ENCODE measurements around the gene MYL6. TPM values are rescaled to one million over a fixed set of nuclear protein-coding genes. Genes with fewer than 3 reads are reported as not detected.
A peak's percentile ranks its signal among the peaks of the same experiment; 100 is the strongest.

MYL6 gene
- total and polyA plus RNA-seq, 10 of the 15 experiments (the other 5 are each of a cell fraction or from before 2014, with no cell fraction given): 1,000 to 4,116 (median 1,828) TPM

GRCh38 chr12:56152132-56152755 lies 5.9 kb upstream of the MYL6 start, which contains the start of gene MYL6B (continued):
- TF ChIP-seq TCF7 (IDR thresholded peaks at IDR 0.05; ENCODE audit: borderline replicate concordance): no peak
- peak; percentile 42 for TF ChIP-seq NKRF (conservative IDR thresholded peaks at IDR 0.05)
- TF ChIP-seq STAT1 (conservative IDR thresholded peaks at IDR 0.05): no peak
- TF ChIP-seq BMI1 (IDR thresholded peaks at IDR 0.05; ENCODE audit: borderline replicate concordance): no peak
- peak; percentile 77 for TF ChIP-seq SIN3A (IDR thresholded peaks at IDR 0.05; ENCODE audit: low read depth, low read length)
- no peak for TF ChIP-seq ZNF622 (IDR thresholded peaks at IDR 0.05)
- no peak for TF ChIP-seq E4F1 (IDR thresholded peaks at IDR 0.05; ENCODE audit: borderline replicate concordance, partially characterized antibody)
- TF ChIP-seq NR2C1 (IDR thresholded peaks at IDR 0.05): peak; percentile 90
- no peak for TF ChIP-seq NFYA (IDR thresholded peaks at IDR 0.05; ENCODE audit: borderline replicate concordance, low read depth, low read length)
- TF ChIP-seq ZBED1 (IDR thresholded peaks at IDR 0.05; ENCODE audit: borderline replicate concordance): no peak
- no peak for TF ChIP-seq ZBTB33 (IDR thresholded peaks at IDR 0.05)
- TF ChIP-seq TCF3 (IDR thresholded peaks at IDR 0.05; ENCODE audit: borderline replicate concordance, insufficient read depth, low read depth, low read length): 0 out of 2 replicates have a peak, but pooled peaks have one; percentile 27
- TF ChIP-seq E2F4 (IDR thresholded peaks at IDR 0.05; ENCODE audit: low read depth, low read length): no peak; the same call in 1 of the 2 replicates
- TF ChIP-seq BCLAF1 (IDR thresholded peaks at IDR 0.05): no peak
- no peak for TF ChIP-seq NFXL1 (IDR thresholded peaks at IDR 0.05; ENCODE audit: borderline replicate concordance)
- no peak for TF ChIP-seq SREBF2 (IDR thresholded peaks at IDR 0.05; ENCODE audit: low read length)
- TF ChIP-seq STAT3 (IDR thresholded peaks at IDR 0.05; ENCODE audit: low read depth, low read length): no peak
- TF ChIP-seq EP300 (IDR thresholded peaks at IDR 0.05; ENCODE audit: borderline replicate concordance in 1 of 2, control insufficient read depth in 1 of 2, low read depth in 2 of 2, low read length in 2 of 2): no peak
- no peak for TF ChIP-seq RAD21 (IDR thresholded peaks at IDR 0.05; ENCODE audit: insufficient read depth, low read depth, low read length)
